Astrocyte of the cerebellum (primary cell): ENCODE data around the gene ARL14EPL.

Experiments
- DNase-seq: peaks from one replicate; pipeline ENCODE4 v3.0.0-alpha.2; 2011; ENCODE audit warnings: low read depth
- H3K4me3 ChIP-seq: 2 replicates; pipeline ENCODE4 v1.5.1; 2011; ENCODE audit warnings: mild to moderate bottlenecking, low read depth, low read length, moderate library complexity
- CTCF ChIP-seq: IDR thresholded peaks from 2 replicates; pipeline ENCODE4 v1.5.1; 2012; ENCODE audit warnings: low read length, low read depth, moderate library complexity, mild to moderate bottlenecking; ENCODE audit errors: missing control alignments
- in situ Hi-C: cut with HindIII; loops from 2 replicates; pipeline ENCODE4 v1.10.0; 2017; ENCODE audit warnings: low sequenced_read_pairs

The ARL14EPL gene

GRCh38 chr5:116023619-116024018, 8.7 kb upstream of the ARL14EPL start:
- H3K4me3 ChIP-seq, result no peak overlapping the region
- in situ Hi-C loops, result no loop called here
- DNase-seq, result no peak

GRCh38 chr5:116025866-116026265, 6.4 kb upstream of the ARL14EPL start:
- in situ Hi-C loops, result no loop called here
- DNase-seq, result no peak
- no peak overlapping the region for H3K4me3 ChIP-seq
- no peak for TF ChIP-seq CTCF

More at GRCh38 chr5:116023619-116024018, 8.7 kb upstream of the ARL14EPL start:
- TF ChIP-seq CTCF, result no peak

- in situ Hi-C loops, result no loop called here
- no peak overlapping the region for H3K4me3 ChIP-seq
- no peak for TF ChIP-seq CTCF
- no peak for DNase-seq
Observed at GRCh38 chr5:116032991-116033390, 719 bp downstream of the ARL14EPL start.

GRCh38 chr5:116035123-116035522, 2.9 kb downstream of the ARL14EPL start:
- no peak for TF ChIP-seq CTCF
- DNase-seq, result no peak
- in situ Hi-C loops, result no loop called here
- no peak overlapping the region for H3K4me3 ChIP-seq

- in situ Hi-C loops, result no loop called here
- no peak for TF ChIP-seq CTCF
- no peak overlapping the region for H3K4me3 ChIP-seq
- no peak for DNase-seq
Observed at GRCh38 chr5:116037236-116037822, 5.1 kb downstream of the ARL14EPL start.

GRCh38 chr5:116038817-116039216, 6.5 kb downstream of the ARL14EPL start:
- TF ChIP-seq CTCF, result no peak
- no peak for DNase-seq
- H3K4me3 ChIP-seq, result no peak overlapping the region
- in situ Hi-C loops, result no loop called here
